Stimulated activated naive CD4-positive, alpha-beta T cell (primary cell): ENCODE measurements around the gene CASP3.
"Not testable (repeated sequence)": the region's sequence is repeated elsewhere in the genome, so short reads cannot be mapped to it uniquely, and the experiment has no call there.

ENCODE experiments used
- DNase-seq, 6 experiments: peaks; one replicate each; lab custom pipeline; 2025; lab: John Stamatoyannopoulos, UW

CASP3 gene

GRCh38 chr4:184635381-184635780 lies 13.9 kb downstream of the CASP3 start:
- no peak for DNase-seq

GRCh38 chr4:184632842-184633241 lies 16.4 kb downstream of the CASP3 start:
- DNase-seq: no peak

- DNase-seq: no peak
Observed at GRCh38 chr4:184628103-184628502, 21.1 kb downstream of the CASP3 start.

DNA sequence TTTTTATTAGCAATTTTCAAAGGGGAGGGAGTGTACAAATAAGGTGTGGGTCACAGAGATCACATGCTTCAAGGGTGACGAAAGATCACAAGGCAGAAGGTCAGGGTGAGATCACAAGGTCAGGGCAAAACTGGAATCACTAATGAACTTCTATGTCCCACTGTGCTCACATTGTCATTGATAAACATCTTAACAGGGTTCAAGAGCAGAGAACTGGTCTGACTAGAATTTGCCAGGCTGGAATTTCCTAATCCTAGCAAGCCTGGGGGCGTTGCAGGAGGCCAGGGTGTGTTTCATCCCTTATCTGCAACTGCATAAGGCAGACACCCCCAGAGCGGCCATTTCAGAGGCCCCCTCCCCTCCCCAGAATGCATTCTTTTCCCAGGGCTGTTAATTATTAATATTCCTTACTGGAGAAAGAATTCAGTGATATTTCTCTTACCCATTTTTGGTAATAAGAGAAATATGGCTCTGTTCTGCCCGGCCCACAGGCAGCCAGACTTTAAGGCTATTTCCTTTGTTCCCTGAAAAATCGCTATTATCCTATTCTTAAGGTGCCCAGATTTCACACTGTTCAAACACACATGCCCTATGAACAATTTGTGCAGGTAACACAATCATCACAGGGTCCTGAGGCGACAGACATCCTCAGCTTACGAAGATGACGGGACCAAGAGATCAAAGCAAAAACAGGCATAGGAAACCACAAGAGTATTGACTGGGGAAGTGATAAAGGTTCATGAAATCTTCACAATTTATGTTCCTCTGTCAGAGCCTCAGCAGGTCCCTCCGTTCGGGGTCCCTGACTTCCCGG lies 23.3 kb downstream of the CASP3 start:
- peak in 2 of 6 experiments; percentile 13 to 28 for DNase-seq

- DNase-seq: peak in 2 of 6 experiments; percentile 39 to 44
Observed at GRCh38 chr4:184624972-184625554, 24.2 kb downstream of the CASP3 start.

GRCh38 chr4:184624504-184624903 lies 24.7 kb downstream of the CASP3 start:
- DNase-seq: not testable (repeated sequence)

DNA sequence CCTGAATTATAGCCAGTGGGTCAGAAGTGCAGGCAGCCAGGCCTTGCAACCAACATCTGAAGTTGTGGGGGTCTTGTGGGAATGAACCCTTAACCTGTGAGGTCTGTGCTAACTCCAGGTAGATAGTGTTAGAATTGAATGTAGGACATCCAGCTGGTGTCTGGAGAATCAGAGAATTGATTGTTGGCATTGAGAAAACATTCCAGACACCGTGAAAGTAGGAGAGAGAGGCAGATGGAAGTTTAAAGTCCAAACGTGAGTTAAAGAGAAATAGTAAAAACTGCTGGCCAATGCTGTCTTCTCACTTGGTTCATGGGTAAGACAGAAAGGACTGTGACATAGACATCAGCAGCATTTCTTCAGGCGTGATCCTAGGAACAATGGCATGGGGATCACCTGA lies 27.7 kb downstream of the CASP3 start:
- DNase-seq: no peak

GRCh38 chr4:184620212-184620867 lies 28.9 kb downstream of the CASP3 start:
- no peak for DNase-seq

- DNase-seq: no peak
Observed at GRCh38 chr4:184617600-184618196, 31.5 kb downstream of the CASP3 start.

- DNase-seq: no peak
Observed at GRCh38 chr4:184616633-184617551, 32.4 kb downstream of the CASP3 start.

DNA sequence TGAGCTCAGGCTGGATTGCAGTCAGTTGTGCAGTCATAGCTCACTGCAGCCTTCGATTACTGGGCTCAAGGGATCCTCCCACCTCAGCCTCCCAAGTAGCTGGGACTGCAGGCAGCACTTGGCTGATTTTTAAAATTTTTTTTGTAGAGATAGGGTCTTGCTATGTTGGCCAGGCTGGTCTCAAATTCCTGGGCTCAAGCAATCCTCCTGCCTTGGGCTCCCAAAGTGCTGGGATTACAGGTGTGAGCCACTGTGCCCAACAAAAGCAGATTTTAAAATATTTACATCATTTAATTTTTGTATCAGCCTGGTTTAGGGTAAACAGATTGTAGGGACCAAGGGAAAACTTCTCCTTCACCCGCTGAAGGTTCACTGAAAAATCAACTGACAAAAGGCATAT lies 33.1 kb downstream of the CASP3 start:
- DNase-seq: not testable (repeated sequence)

DNA sequence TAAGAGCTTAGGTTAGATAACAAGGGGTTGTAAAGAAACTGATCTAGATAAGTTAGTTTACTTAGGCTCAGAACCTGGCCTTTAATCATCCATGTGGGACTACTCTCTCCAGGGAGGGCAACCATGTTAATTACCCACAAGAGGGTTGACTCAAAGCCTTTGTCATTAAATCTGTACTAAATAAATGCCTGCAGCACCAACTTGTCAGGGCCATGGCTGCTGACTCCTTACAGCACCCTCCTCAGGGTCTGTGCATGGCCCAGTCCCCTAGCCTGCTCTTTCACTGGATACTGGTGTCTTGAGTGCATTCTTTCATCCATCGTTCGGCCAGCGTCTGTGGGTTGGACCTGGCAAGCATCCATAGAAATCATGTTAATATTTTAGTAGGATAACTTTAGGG lies 34.7 kb downstream of the CASP3 start:
- DNase-seq: no peak

- DNase-seq: no peak
Observed at GRCh38 chr4:184613405-184613804, 35.8 kb downstream of the CASP3 start.

DNA sequence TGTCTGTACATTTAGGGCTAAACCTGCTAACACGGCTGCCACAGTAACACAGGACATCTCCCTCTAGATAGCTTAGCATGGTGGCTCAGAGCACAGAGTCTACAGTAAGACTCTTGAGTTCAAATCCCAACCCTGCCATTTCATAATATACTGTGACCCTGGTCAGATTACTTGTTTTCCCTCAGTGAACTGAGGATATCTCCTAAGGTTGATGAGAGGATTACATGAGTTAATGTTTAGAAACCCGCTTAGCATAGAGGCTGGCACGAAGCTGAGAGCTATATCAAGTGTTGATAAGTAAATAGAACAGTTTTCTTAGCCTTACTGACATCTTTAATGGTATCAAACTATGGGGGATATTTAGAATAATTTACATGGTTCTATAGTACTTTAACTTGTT lies 37.2 kb downstream of the CASP3 start:
- no peak for DNase-seq

DNA sequence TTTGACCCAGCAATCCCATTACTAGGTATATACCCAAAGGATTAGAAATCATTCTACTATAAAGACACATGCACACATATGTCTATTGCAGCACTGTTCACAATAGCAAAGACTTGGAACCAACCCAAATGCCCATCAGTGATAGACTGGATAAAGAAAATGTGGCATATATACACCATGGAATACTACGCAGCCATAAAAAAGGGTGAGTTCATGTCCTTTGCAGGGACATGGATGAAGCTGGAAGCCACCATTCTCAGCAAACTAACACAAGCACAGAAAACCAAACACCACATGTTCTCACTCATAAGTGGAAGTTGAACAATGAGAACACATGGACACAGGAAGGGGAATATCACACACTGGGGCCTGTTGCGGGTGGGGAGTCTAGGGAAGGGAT lies 41.8 kb downstream of the CASP3 start:
- DNase-seq: not testable (repeated sequence)

DNA sequence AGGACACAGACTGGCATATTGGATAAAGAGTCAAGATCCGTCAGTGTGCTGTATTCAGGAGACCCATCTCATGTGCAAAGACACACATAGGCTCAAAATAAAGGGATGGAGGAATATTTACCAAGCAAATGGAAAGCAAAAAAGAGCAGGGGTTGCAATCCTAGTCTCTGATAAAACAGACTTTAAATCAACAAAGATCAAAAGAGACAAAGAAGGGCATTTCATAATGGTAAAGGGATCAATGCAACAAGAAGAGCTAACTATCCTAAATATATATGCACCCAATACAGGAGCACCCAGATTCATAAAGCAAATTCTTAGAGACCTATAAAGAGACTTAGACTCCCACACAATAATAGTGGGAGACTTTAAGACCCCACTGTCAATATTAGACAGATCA lies 46.4 kb downstream of the CASP3 start:
- not testable (repeated sequence) for DNase-seq

DNA sequence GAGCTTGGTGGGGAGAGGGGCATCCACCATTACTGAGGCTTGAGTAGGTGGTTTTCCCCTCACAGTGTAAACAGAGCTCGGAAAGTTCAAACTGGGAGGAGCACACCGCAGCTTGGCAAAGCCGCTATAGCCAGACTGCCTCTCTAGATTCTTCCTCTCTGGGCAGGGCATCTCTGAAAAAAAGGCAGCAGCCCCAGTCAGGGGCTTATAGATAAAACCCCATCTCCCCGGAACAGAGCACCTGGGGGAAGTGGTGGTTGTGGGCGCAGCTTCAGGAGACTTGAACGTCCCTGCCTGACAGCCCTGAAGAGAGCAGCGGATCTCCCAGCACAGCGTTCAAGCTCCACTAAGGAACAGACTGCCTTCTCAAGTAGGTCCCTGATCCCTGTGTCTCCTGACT lies 48.3 kb downstream of the CASP3 start:
- DNase-seq: peak in 2 of 6 experiments; percentile 8 to 11

- DNase-seq: no peak
Observed at GRCh38 chr4:184599492-184600135, 49.6 kb downstream of the CASP3 start.

- DNase-seq: no peak
Observed at GRCh38 chr4:184598753-184599491, 50.3 kb downstream of the CASP3 start.

DNA sequence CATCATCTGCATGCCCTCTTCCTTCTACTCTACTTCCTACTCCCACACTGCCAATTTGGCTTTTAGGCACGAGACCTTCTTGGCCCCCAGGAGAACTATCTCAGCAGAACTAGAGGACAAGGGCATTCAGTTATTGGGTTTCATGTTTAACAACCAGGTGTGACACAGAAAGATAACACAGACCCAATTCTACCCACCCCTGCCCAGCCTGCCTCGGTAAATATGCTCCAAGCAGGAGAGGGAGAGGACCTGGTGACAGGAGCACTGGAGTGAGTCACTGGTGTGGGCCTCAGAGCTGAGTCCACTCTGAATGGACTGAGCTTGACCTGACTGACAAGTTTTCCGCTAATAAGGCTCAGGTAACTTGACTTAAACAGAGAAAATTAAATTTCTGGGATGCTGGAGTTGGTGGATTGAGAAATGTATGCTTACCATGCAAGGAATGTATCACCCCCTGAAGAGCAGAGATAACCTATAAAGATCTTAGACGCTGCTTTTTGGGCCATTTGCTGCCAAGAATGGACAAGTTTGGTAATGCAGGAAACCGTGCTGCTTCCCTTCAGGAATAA lies 52.5 kb downstream of the CASP3 start:
- DNase-seq: no peak
